Naive thymus-derived CD4-positive, alpha-beta T cell (primary cell): Measurements from ENCODE around the gene PTPN13. TPM values are rescaled to one million over a fixed set of nuclear protein-coding genes. Genes with fewer than 3 reads are reported as not detected.

Source experiments
- ATAC-seq: fragments of 150-1000 bp; cut with Tn5 transposase; 2 replicates; pipeline ENCODE4 v1.10.0; 2021; ENCODE audit warnings: mild to moderate bottlenecking, moderate library complexity
- CTCF ChIA-PET: fragments of 350-600 bp; sonication (Branson Sonifier 250); formaldehyde crosslinking; loops from one replicate; lab custom pipeline; 2021; ENCODE audit warnings: antibody characterized with exemption; lab: Charles Lee
- POLR2A ChIA-PET: fragments of 350-600 bp; sonication (Branson Sonifier 250); formaldehyde crosslinking; loops from one replicate; lab custom pipeline; 2021; ENCODE audit warnings: antibody characterized with exemption, inconsistent platforms; lab: Charles Lee
- DNase-seq, 9 donors: peaks; one replicate each; pipeline versions ENCODE4 v3.0.0 to v3.0.0-alpha.2; 2020 to 2022; ENCODE audit warnings: mixed read lengths in 1 of 9
- H3K27ac ChIP-seq: one replicate; pipeline ENCODE4 v1.7.0; 2013; ENCODE audit warnings: mild to moderate bottlenecking, low read depth, low read length, moderate library complexity
- H3K27me3 ChIP-seq, 2 donors: one replicate each; pipeline ENCODE4 v1.7.0; 2013; ENCODE audit warnings: low read length in 2 of 2, mild to moderate bottlenecking in 2 of 2, moderate library complexity in 2 of 2; ENCODE audit not compliant: control insufficient read depth in 2 of 2, insufficient read depth in 2 of 2
- H3K36me3 ChIP-seq, 3 experiments: 1 replicate in 2 of 3; 2 replicates in 1 of 3; pipeline ENCODE4 v1.7.0; 2013; ENCODE audit warnings: low read length in 3 of 3, mild to moderate bottlenecking in 3 of 3, moderate library complexity in 1 of 3; ENCODE audit not compliant: insufficient read depth in 3 of 3, control insufficient read depth in 2 of 3
- H3K4me1 ChIP-seq, 2 donors: one replicate each; pipeline ENCODE4 v1.7.0; 2013; ENCODE audit warnings: low read length in 2 of 2, mild to moderate bottlenecking in 2 of 2, moderate library complexity in 1 of 2; ENCODE audit not compliant: control insufficient read depth in 2 of 2, insufficient read depth in 2 of 2
- H3K4me3 ChIP-seq: 2 replicates; pipeline ENCODE4 v1.7.0; 2013; ENCODE audit warnings: mild to moderate bottlenecking, low read length
- H3K9me3 ChIP-seq, 3 experiments: 1 replicate in 2 of 3; 2 replicates in 1 of 3; pipeline ENCODE4 v1.7.0; 2013; ENCODE audit warnings: low read length in 3 of 3; ENCODE audit not compliant: control insufficient read depth in 2 of 3
- H3K27ac Mint-ChIP-seq, 9 donors: one replicate each; pipeline ENCODE4 v1.8.0; 2020 to 2022; ENCODE audit warnings: mixed read lengths in 9 of 9, mild to moderate bottlenecking in 8 of 9, moderate library complexity in 5 of 9, inconsistent platforms in 2 of 9
- H3K27me3 Mint-ChIP-seq, 5 donors: one replicate each; pipeline ENCODE4 v1.8.0; 2021 to 2022; ENCODE audit warnings: mixed read lengths in 5 of 5, mild to moderate bottlenecking in 1 of 5
- H3K36me3 Mint-ChIP-seq, 5 donors: one replicate each; pipeline ENCODE4 v1.8.0; 2020 to 2022; ENCODE audit warnings: mixed read lengths in 5 of 5, mild to moderate bottlenecking in 3 of 5, inconsistent platforms in 1 of 5
- H3K4me1 Mint-ChIP-seq, 7 donors: one replicate each; pipeline ENCODE4 v1.8.0; 2020 to 2022; ENCODE audit warnings: mixed read lengths in 7 of 7, mild to moderate bottlenecking in 3 of 7, inconsistent platforms in 1 of 7
- H3K4me3 Mint-ChIP-seq, 10 donors: one replicate each; pipeline ENCODE4 v1.8.0; 2020 to 2022; ENCODE audit warnings: mild to moderate bottlenecking in 10 of 10, mixed read lengths in 10 of 10, moderate library complexity in 6 of 10, inconsistent platforms in 2 of 10
- H3K9me3 Mint-ChIP-seq, 11 donors: one replicate each; pipeline ENCODE4 v1.8.0; 2020 to 2022; ENCODE audit warnings: mixed read lengths in 11 of 11, mild to moderate bottlenecking in 4 of 11, inconsistent platforms in 1 of 11, moderate library complexity in 1 of 11
- intact Hi-C, 2 donors: fragments of 100-400 bp; cut with micrococcal nuclease; formaldehyde crosslinking; loops; one replicate each; pipeline ENCODE4 v1.15.1; 2023
- polyA plus RNA-seq, 2 donors: library from polyadenylated mRNA; unstranded; fragments of 300-500 nt; fragmentation: Illumina TruSeq; gene quantifications; one replicate each; pipeline ENCODE4 v1.2.3, GENCODE V29; 2021
- total RNA-seq, 6 experiments: library from RNA in 5 of 6; stranded (reverse) in 5 of 6; gene quantifications; 1 replicate in 5 of 6; 2 replicates in 1 of 6; pipeline ENCODE4 v1.2.3 and lab custom pipeline; 2021 to 2026

The PTPN13 gene
- total and polyA plus RNA-seq, 7 experiments from 2014 or later, result 0.05 to 4.5 (median 0.21) TPM; not detected in 3

- H3K27me3 ChIP-seq, result no peaks in the 10 kb centered on the region
- ChIA-PET POLR2A (no interaction called here), CTCF (no interaction called here)
- ATAC-seq, result no peak
- Mint-ChIP-seq H3K27me3 (peaks cover 0 to 7% (median 5%) of the 10 kb centered on the region in 5 donors), H3K4me1 (no peaks in the 10 kb centered on the region), H3K9me3 (peaks cover 0 to 10% (median 3%) of the 10 kb centered on the region in 11 donors), H3K4me3 (no peak overlapping the region), H3K27ac (no peak overlapping the region), H3K36me3 (no peaks in the 10 kb centered on the region)
- intact Hi-C loops, result no loop called here
- no peak for DNase-seq
- no peak overlapping the region for H3K27ac ChIP-seq
- H3K4me1 ChIP-seq, result no peaks in the 10 kb centered on the region
- no peaks in the 10 kb centered on the region for H3K9me3 ChIP-seq
- H3K4me3 ChIP-seq, result no peak overlapping the region
- no peaks in the 10 kb centered on the region for H3K36me3 ChIP-seq
Observed at GRCh38 chr4:86630629-86631028, 36.5 kb downstream of the PTPN13 start.

DNA sequence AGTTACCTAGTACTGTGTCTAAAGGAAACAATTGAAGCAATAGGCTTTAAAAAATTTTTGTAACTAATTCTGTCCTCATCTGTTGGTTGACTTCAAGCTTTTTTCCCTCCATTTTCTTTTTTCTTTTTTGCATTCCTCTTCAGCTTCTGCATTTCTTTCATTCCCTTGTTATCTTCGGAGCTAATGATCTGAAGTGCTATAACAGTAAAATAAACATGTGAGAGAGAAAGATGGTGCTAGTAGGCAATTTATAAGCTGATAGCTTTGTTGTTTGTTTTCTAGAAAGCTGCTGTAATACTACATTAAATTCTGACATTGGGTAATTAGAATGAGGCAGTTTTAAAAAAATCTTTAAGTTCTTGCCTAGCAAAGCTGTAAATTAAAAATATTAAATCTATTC lies 37.1 kb downstream of the PTPN13 start:
- Mint-ChIP-seq H3K9me3 (peaks cover 0 to 14% (median 5%) of the 10 kb centered on the region in 11 donors), H3K36me3 (no peaks in the 10 kb centered on the region), H3K27me3 (peaks cover 0 to 7% (median 5%) of the 10 kb centered on the region in 5 donors), H3K4me3 (no peak overlapping the region), H3K27ac (no peak overlapping the region), H3K4me1 (no peaks in the 10 kb centered on the region)
- Histone ChIP-seq H3K36me3 (no peaks in the 10 kb centered on the region), H3K27ac (no peak overlapping the region), H3K9me3 (no peaks in the 10 kb centered on the region), H3K27me3 (no peaks in the 10 kb centered on the region), H3K4me1 (no peaks in the 10 kb centered on the region), H3K4me3 (no peak overlapping the region)
- intact Hi-C loops, result no loop called here
- ChIA-PET CTCF (no interaction called here), POLR2A (no interaction called here)
- ATAC-seq (no peak), DNase-seq (no peak)

DNA sequence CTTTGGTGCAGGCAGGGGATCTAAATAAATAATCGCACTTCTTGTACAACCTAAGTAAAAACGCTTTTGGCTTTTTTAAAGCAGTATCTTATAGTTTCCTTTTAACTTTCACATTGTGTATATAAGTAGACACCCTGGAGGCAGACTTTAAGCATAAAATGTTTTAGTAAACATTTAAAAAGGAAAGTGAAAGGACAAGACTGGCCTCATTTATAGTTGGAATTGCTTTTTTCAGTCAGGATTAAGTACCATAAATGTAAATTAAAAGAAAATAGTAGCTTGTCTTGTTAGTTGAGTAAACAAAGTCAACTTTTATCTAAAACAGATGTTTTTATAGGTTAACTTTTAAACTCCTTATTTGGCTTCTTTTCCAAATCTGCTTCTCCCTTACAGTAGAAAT lies 39.7 kb downstream of the PTPN13 start:
- Mint-ChIP-seq H3K4me3 (no peak overlapping the region), H3K9me3 (peaks cover 0 to 19% (median 6%) of the 10 kb centered on the region in 11 donors), H3K36me3 (no peaks in the 10 kb centered on the region), H3K27ac (no peak overlapping the region), H3K27me3 (peaks cover 0 to 7% (median 5%) of the 10 kb centered on the region in 5 donors), H3K4me1 (no peaks in the 10 kb centered on the region)
- Histone ChIP-seq H3K9me3 (no peaks in the 10 kb centered on the region), H3K27ac (no peak overlapping the region), H3K4me3 (no peak overlapping the region), H3K27me3 (no peaks in the 10 kb centered on the region), H3K4me1 (no peaks in the 10 kb centered on the region), H3K36me3 (no peaks in the 10 kb centered on the region)
- ATAC-seq (no peak), DNase-seq (no peak)
- ChIA-PET CTCF (no interaction called here), POLR2A (no interaction called here)
- intact Hi-C loops, result no loop called here

- Mint-ChIP-seq H3K27me3 (no peaks in the 10 kb centered on the region), H3K9me3 (peaks cover 0 to 10% (median 3%) of the 10 kb centered on the region in 11 donors), H3K4me1 (no peaks in the 10 kb centered on the region), H3K4me3 (no peak overlapping the region), H3K36me3 (no peaks in the 10 kb centered on the region), H3K27ac (no peak overlapping the region)
- Histone ChIP-seq H3K27ac (no peak overlapping the region), H3K4me3 (no peak overlapping the region), H3K36me3 (no peaks in the 10 kb centered on the region), H3K27me3 (no peaks in the 10 kb centered on the region), H3K4me1 (no peaks in the 10 kb centered on the region), H3K9me3 (no peaks in the 10 kb centered on the region)
- DNase-seq (no peak), ATAC-seq (no peak)
- intact Hi-C loops, result no loop called here
- ChIA-PET CTCF (no interaction called here), POLR2A (no interaction called here)
Observed at GRCh38 chr4:86640469-86640868, 46.4 kb downstream of the PTPN13 start.

DNA sequence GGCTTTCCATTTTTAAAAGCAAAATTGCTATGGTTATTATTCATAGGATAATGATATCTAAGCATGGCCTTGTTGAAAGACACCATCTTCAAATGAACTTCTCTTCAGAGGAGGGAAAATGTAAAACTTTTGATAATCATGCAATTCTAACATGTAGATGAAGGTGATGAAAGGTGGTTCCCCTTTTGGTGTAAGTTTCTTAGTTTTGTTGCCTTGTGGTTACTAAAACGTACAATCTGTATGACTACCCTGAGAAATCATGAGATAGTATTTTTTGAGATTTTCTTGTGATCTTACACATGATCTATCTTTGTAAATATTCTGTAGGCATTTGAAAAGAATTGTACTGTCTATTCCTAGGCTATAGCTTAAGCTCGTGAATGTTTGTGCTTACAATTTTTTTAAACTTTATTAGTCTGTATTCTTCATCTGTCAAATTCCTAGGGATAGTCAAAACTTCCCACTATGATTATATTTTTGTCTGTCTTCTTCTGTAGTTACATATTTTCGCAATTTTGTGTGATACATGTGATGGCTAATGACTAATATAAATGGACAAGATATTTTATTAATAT lies 47.5 kb downstream of the PTPN13 start:
- DNase-seq, result no peak
- Histone ChIP-seq H3K4me1 (no peaks in the 10 kb centered on the region), H3K27me3 (no peaks in the 10 kb centered on the region), H3K4me3 (no peak overlapping the region), H3K36me3 (no peaks in the 10 kb centered on the region), H3K27ac (no peak overlapping the region), H3K9me3 (no peaks in the 10 kb centered on the region)
- CTCF ChIA-PET, result no interaction called here
- POLR2A ChIA-PET, result no interaction called here
- Mint-ChIP-seq H3K27me3 (no peaks in the 10 kb centered on the region), H3K36me3 (no peaks in the 10 kb centered on the region), H3K27ac (no peak overlapping the region), H3K9me3 (peaks cover 0 to 2% (median under 1%) of the 10 kb centered on the region in 11 donors), H3K4me1 (no peaks in the 10 kb centered on the region), H3K4me3 (no peak overlapping the region)
- intact Hi-C loops, result no loop called here
- no peak for ATAC-seq

- CTCF ChIA-PET, result no interaction called here
- Histone ChIP-seq H3K27me3 (no peaks in the 10 kb centered on the region), H3K36me3 (no peaks in the 10 kb centered on the region), H3K4me1 (no peaks in the 10 kb centered on the region), H3K27ac (no peak overlapping the region), H3K9me3 (peaks cover 0 to 1% (median 0%) of the 10 kb centered on the region in 3 experiments), H3K4me3 (no peak overlapping the region)
- POLR2A ChIA-PET, result no interaction called here
- ATAC-seq (no peak), DNase-seq (no peak)
- Mint-ChIP-seq H3K4me1 (no peaks in the 10 kb centered on the region), H3K27ac (no peak overlapping the region), H3K27me3 (no peaks in the 10 kb centered on the region), H3K36me3 (no peaks in the 10 kb centered on the region), H3K4me3 (no peak overlapping the region), H3K9me3 (peaks cover 0 to 6% (median 2%) of the 10 kb centered on the region in 11 donors)
- intact Hi-C loops, result no loop called here
Observed at GRCh38 chr4:86644892-86645291, 50.8 kb downstream of the PTPN13 start.

DNA sequence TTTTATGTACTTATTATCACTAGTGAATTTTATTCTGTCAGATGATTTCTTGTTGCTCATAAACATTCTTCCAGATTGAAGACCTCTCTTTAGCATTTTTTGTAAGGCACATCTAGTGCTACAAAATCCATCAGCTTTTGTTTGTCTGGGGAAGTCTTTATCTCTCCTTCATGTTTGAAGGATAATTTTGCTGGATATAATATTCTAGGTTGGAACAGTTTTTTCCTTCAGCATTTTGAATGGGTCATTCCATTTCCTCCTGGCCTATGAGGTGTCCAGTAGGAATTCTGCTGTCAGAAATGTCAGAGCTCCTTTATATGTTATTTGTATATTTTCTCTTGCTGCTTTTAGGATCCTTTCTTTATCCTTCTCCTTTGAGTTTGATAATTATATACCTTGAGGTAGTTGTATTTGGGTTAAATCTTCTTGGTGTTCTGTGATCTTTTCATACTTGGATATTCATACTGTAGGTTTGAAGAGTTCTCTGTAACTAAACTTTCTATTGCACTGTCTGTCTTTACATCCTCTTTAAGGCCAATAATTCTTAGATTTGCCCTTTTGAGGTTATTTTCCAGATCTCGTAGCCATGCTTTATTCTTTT lies 58.3 kb downstream of the PTPN13 start:
- intact Hi-C loops, result no loop called here
- H3K4me3 ChIP-seq, result no peak overlapping the region
- peaks cover 11 to 55% (median 17%) of the 10 kb centered on the region in 11 donors for H3K9me3 Mint-ChIP-seq

More for the DNA sequence above, 58.3 kb downstream of the PTPN13 start:
- peaks cover 0 to 8% (median 0%) of the 10 kb centered on the region in 3 experiments for H3K9me3 ChIP-seq
- no peak for DNase-seq
- no peaks in the 10 kb centered on the region for H3K4me1 ChIP-seq
- no peaks in the 10 kb centered on the region for H3K4me1 Mint-ChIP-seq
- peaks cover 0 to 4% (median 0%) of the 10 kb centered on the region in 5 donors for H3K27me3 Mint-ChIP-seq
- POLR2A ChIA-PET, result no interaction called here
- CTCF ChIA-PET, result no interaction called here
- no peak overlapping the region for H3K4me3 Mint-ChIP-seq
- no peaks in the 10 kb centered on the region for H3K27me3 ChIP-seq
- H3K27ac Mint-ChIP-seq, result no peak overlapping the region
- H3K36me3 Mint-ChIP-seq, result peaks cover 0 to 9% (median 0%) of the 10 kb centered on the region in 5 donors
- no peak overlapping the region for H3K27ac ChIP-seq
- no peak for ATAC-seq
- no peaks in the 10 kb centered on the region for H3K36me3 ChIP-seq
